NCI-H2029 treated with DMSO at 0.1 percent for 48 hours (cell line): ENCODE results near the gene CCDC12.
A peak's percentile ranks its signal among the peaks of the same experiment; 100 is the strongest.
"Not testable (repeated sequence)": the region's sequence is repeated elsewhere in the genome, so short reads cannot be mapped to it uniquely, and the experiment has no call there.

Source experiments
- DNase-seq: peaks from one replicate; lab custom pipeline; 2025; lab: John Stamatoyannopoulos, UW

Gene CCDC12

DNA sequence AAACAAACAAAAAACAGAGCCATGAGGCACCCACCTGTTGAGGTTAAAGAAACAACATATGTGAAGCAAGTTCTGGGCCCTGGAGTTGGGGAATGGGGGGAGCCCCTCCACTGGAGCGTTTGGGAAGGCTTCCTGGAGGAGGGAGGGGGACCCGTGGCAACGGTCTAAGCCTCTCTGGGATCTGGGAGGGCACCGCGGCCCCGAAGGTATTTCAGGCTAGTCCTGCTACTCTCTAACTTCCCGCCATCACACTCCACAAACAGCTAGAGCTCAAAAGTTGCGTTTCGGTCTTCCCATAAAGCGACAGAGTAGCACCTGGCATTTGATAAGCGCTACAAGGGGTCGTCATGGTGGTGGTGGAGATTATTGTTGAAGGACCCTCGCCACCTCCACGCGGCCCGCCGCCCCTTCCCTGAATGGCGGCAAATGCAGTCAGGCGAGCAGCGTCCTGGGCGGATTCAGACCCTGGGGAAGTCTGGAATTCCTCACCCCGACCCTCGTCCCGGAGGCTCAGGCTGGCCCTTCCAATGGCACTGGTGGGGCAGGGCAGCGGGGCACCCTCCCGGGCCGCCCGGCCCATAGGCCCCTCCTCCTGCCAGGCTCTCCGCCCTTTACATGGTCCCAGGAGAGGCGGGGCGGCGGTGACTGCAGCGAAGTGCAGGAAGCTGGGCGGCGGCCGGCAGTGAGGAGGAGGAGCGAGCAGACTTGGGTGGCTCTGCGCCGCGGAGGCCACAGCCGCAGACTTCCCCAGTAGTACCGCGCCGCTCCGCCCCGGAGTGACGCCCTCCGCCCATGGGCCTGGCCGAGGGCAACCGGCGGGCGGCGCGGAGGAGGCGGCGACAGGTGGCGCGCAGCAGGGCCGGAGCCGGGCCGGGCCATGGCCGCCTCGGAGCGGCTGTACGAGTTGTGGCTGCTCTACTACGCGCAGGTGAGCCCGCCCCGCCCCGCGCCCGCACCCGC, 2.7 kb upstream of the CCDC12 start, which contains the start of gene NBEAL2:
Gene NBEAL2 (plus strand): TSS at position 682 of the 960 bp plus-strand sequence. CDS start 196 bp downstream, at position 878.
- peak; percentile 79 for DNase-seq

DNA sequence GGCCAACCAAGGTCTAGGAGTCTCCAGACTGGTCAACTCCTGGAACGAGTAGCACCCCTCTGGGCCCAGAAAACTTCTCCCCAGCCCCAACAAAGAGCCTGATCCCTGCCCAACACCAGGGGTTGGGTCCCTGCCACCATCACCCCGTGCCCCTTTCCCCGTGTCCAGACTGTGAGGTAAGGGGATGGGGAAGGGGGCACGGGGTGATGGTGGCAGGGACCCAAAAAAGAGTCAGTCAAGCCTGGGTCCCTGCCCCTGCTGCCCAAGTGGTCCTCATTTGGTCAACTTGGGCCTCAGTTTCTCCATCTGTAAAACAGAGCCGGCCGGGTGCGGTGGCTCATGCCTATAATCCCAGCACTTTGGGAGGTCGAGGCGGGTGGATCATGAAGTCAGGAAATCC, 1.8 kb upstream of the CCDC12 start:
- DNase-seq = no peak

DNA sequence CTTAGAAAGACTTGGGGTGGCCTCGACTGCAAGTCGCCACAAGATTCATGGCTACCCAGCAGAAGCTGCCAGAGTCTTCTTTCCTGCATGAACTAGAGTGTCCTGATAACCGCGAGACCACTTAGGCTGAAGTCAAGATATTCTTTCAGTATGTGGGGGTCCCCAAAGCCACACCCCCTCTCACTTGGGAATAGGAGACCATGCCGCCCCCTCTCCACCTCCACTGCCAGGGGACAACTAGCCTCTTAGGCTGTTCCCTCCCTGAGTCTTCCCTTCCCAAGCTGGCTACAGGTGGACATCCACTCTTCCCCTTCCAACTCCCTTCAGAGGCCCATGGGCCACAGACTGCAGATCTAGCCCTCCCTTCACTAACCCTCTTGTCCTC, 1.3 kb upstream of the CCDC12 start:
- no peak for DNase-seq

DNA sequence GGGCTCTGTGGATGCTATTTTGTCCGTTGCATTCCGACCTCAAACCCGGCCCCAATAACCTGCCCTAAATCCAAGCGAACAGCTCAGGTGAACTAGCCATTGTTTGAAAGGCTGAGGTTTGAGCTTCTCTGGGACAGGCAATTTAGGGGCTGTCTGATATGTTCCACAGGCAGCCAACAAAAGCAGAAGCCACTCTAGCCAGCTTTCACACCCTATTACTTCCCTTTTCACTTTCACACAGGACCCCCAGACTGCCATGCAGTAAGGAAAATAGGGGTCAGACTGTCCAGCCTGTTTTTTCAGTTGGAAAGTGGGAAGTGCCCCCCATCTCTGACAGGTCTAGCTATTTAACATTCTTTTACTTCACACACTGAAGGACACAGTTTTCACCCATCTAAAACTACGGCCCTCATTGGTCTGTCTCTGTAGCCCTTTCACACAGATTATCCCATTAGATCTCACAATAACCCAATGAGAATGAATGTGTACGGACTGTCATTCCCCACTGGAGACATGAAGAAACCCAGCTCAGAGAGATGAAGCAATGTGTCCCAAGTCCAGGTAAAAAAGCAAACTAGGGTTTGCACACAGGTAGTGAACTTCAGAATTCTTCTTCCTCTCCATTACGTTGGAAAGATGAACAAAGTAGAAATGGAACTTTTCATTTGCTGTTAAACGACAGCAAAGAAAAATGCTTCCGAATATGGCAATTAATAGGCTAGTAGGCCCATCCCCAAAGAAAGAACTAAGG, 1.9 kb downstream of the CCDC12 start:
- DNase-seq = no peak

DNA sequence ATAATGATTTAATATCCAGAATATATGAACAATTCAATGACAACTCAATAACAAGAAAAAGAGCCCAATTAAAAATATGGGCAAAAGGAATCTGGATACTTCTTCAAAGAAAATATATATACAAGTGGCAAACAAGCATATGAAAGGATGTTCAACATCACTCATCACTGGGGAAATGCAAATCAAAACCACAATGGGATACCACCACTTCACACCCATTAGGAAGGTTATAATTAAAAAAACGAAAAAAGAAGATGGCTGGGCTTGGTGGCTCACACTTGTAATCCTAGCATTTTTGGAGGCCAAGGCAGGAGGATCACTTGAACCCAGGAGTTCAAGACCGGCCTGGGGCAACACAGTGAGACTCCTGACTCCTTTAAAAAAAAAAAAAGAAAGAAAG, 4.1 kb downstream of the CCDC12 start:
- no peak for DNase-seq

DNA sequence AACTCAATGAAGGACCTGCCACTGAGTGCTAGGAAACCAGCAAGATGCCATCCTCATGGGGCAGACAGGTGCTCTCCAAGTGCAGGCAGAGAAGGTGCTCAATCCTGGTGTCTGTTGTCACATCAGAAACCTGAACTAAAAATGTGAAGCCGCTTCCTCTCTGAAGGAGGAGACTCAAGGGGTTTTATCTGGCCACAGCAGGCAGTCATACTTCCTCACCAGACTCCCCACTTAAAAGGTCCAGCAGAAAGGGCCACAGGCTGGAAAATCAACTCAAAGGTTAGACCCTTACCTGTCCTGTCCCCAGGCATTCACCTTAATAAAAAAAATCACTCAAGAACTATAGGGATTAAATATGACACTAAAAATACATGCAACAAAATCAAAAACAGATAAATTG, 4.8 kb downstream of the CCDC12 start:
- DNase-seq = no peak

DNA sequence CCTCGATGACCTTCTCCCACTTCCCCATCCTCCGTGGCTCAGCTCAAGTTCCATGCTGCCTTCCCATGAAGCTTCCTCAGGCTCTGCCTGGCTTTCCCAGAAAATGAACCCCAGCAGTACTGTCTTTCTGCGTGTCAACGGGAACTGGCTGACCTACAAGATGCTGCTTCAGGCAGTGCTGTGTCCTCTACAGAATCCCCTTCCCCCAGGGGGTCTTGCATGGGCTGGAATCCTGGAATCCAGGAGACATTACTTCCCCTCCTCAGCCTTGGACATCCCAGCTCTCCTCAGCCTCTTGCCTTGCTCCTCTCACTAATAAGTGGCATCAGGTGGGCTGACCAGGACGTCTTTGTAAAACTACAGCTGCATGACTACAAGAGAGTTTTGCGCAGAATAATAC, 5.4 kb downstream of the CCDC12 start:
- DNase-seq = no peak

DNA sequence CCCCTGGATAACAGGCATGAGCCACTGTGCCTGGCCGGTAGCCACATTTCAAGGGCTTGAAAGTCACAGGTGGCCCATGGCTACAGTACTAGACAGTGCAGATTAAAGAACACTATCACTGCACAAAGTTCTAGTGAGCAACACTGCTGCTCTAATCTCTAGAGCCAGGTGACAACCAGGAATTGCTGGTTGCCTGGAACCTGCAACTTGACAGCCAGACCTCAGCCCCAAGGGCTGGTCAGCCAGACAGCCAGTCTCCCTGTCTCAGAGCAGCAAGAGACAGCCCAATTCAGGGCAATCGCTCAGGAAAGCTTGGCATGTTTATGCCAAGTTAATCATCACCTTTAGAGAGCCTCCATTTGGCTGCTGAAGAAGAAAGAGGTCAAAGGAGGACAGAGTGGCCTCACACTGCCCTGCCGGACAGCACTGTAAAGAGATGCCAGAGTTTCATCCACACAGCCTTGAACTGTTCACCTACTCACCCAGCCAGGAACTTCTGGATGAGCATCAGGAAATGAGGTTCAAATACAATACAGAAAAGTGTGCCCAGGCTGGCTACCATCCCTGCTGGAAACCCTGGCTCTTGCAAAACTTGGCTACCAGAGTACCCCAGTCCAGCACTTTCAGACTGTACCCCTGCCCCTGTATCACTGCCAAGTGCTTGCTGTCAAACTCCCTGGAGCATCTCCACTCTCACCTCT, 6.0 kb downstream of the CCDC12 start:
- no peak for DNase-seq

DNA sequence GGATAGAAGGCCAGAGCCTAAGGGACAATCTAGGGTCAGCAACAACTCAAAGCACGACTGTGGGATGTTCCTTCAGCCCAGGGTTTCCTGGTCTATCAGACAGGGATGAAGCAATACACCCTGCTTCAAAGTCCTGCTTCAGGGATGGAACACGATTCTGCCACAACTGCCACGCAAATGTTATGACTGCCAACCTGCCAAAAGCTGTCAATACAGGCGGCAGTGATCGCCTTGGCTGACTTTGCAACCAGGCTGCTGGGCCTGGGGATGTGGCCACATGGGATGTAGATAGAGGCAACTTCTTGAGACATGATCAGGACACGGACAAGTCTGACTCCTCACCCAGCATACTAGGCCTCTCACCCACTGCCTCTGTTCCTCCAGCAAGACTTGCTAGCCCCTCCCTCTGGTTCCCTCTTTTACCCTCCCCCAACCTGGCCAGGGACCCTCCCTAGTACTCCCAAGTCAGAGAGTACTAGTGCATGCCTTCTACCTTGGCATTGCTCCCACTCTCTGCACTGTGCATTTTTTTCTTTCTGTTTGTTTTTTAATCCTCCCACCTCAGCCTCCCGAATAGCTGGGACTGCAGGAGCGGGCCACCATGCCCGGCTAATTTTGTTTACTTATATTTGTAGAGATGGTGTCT, 7.6 kb downstream of the CCDC12 start:
- DNase-seq = no peak

DNA sequence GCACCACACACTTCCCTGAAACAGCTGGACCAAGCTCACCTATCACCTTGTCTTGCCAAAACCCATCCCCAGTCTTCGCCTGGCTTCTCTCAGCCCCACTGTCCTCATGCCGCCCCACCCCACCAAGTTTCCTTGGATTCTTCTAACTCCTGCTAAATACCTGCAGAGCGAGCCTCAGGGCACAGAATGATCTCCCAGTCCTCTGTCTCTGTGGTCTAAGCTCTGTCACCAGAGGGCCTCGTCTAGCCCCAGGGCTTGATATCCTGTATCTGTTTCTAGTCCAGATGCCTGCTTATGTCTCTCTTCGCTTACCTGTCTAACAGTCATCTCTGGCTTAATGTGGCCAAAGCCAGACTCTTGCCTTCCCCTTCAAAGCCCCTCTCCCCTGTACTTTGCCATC, 9.7 kb downstream of the CCDC12 start:
- no peak for DNase-seq

DNA sequence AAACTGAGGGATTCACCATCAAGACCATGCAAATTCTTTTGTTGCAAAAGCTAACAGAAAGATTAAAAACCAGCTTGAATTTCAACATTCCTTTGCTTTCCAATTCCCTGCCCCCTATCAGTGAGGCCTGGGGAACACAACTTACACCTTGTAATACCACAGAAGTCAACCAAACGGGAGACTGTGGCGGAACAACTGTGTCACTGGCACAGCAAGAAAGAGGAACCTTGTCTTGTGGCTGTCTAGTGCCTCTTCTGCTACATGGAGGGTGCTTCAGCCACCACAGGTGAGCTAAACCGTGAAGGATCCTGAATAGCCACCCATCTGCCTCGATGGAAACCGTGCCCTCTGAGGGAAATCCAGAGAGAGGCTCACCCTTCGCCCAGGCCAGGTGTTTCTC, 11.4 kb downstream of the CCDC12 start:
- no peak for DNase-seq

DNA sequence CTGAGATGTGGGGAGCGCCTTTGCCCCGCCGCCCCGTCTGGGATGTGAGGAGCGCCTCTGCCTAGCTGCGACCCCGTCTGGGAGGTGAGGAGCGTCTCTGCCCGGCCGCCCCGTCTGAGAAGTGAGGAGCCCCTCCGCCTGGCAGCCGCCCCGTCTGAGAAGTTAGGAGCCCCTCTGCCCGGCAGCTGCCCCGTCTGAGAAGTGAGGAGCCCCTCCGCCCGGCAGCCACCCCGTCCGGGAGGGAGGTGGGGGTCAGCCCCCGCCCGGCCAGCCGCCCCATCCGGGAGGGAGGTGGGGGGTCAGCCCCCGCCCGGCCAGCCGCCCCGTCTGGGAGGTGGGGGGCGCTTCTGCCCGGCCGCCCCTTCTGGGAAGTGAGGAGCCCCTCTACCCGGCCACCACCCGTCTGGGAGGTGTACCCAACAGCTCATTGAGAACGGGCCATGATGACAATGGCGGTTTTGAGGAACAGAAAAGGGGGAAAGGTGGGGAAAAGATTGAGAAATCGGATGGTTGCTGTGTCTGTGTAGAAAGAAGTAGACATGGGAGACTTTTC, 12.4 kb downstream of the CCDC12 start:
- DNase-seq = not testable (repeated sequence)

DNA sequence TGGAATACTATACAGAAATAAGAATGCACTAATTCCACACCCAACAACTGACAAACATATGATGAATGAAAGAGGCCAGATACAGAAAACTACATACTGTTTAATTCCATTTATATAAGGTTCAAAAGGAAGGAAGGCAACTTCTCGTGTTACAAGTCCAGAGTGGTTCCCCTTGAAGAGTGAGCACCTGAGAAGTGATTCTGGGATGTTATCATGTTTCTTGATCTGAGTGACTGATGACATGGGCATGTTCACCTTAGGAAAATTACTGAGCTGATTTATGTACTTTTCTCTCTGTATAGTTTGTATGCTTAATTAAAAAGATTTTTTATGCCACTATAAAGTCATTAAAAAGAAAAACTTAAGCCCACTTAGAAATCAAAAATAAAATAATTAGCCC, 13.6 kb downstream of the CCDC12 start:
- DNase-seq = no peak

DNA sequence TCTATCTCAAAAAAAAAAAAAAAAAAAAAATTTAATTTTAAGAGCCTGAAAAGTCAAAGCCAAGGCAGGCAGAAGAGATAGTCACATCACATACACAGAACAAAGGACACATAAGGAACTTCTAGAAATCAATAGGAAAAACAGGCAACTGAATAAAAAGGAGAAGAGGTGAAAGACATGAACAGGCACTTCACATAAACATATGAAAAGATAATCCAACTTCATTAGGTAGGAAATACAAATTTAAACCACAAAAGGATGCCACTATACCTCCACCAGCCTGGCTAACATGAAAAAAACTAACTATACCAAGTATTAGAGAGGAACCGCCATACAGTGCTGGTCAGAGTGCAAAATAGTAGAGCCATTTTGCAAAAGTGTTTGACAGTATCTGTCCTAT, 14.1 kb downstream of the CCDC12 start:
- no peak for DNase-seq

DNA sequence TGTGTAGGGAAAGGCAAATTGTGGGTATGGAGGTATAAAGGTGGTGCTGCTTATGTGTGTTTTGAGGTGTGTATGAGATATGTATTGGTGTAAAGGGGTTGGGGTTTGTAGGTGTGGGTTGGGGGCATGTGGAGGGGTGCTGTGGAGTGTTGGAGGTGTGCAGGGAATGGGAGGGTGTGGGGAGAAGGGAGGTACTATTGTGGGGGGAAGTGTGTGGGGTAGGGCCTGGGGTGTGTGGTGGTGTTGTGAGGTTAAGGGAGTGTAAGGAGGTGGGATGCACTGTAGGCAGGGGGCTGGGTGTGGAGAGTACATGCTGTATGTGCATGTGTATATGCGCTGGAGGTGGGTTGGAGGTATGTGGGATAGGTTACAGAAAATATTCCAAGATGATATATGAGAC, 15.7 kb downstream of the CCDC12 start:
- no peak for DNase-seq

DNA sequence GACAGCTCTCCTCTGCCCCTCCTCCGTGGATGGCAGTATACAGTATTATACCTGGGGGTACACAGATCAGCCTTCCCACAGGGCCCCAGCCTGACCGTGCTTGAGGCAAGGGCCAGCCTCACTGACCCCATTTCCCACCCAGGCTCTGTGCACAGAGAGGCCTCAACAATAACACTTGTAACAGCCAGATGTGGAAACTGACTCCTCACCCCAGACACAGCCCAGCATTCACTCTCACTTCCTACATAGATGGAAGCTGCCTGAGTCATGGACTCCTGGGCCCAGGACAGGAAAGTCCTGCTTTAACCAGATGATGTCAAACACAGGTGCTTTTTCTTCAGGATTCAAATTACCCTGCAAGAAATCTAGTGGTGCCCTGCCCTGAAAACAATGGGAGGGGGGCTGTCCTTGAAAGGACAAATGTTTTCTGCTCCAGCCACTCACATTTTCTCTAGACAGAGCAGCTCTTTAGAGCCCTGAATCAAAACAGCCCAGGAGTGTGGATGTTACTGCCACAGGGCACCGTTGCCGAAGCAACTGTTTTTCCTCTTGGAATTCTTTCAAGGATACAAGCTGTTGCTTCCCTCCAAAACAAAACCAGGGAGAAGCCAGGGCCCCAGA, 16.4 kb downstream of the CCDC12 start:
- DNase-seq = no peak

DNA sequence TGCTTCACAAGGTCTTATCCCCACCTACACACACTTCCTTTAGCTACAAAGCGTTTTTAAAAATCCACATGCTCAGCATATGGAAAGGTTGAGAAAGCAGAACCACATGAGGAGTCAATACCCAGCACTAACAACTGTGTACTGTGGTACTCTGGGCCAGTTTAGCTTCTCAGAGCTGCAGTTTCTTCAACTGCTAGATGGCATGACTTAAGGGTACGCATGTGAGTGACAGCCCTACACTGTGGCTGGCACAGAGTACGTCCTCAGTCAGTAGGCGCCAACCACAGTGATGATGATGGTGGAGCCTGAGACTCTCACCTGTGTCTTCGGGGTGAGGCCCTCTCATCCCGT, 17.4 kb downstream of the CCDC12 start:
- DNase-seq = no peak

DNA sequence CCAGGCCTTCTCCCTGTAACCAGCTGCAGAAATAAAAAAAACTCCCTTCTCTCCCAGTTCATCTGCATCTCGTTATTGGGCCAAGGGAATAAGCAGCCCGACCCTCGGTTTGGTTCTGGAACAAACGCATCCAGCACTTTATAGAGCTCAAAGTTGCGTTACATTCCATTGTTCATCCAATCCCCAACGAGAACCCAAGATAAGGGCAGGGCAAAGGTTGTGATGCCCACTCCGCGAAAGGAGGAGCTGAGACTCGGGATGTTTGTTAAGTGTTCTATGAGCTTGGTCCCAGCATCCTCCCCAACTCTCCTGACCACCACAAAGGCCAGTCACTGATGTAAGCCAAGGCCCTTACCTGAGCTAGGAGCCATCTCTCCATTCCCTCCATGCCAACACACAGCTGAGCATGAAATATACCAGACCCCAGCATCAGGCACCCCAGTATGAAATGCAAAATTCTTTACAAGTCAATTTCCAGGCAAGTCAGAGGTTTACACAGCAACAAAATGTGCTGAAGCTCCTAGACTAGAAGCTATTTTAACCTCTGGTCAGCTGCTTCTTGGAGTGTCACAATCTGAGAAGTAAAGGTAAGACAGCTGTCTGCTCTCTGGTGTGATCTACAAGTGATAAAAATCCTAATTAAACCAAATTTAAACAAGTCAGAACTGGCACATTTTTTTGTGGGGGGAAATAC, 17.9 kb downstream of the CCDC12 start:
- DNase-seq = no peak

DNA sequence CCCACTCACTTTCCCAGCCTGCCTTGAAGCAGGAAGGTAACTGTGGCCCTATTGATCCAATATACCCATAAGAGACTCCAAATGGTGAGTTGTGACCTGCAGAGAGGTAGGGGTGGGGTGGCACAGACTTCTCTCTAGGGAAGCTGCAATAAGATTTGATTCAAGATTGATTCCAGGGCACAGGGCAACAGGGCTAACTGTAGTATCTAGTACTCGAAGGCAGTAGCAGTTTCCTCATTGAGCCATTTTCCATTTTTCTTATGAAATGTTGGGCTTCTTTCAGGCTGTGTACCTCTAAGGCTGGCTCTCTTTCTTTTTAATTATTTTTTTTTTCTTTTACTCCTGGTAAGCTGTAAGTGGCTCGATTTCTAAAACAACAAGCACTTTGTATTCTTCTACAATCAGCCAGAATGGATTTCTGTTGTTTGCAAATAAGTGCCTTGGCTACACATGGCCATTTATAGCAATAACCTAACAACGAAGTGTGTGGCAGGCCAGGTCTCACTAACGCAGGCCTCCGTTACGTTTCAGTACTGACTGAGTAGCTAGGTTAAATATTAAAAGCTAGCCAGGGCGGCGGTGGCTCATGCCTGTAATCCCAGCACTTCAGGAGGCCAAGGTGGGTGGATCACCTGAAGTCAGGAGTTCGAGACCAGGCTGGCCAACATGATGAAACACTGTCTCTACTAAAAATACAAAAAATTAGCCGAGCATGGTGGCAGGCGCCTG, 19.3 kb downstream of the CCDC12 start:
- DNase-seq = no peak

DNA sequence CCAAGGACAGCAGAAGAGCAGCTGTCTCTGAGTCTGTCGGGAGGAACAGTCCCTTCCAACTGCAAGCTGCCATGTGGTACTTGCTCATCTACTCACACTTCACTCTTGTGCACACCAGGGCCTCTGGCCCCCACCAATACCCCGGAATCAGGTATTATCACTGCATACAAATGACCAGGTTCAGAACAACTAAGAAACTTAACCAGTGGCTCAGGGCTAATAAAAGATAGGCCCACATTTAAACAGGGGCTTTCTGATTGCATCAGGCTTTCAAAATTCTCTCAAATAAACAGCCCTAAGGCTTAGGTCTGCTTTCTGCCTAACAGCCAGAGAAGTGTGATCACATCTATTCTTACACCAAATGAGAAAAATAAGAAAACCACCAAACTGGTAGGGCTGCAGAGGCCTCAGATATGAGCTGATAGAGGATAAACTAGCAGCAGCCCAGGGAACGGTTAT, 20.7 kb downstream of the CCDC12 start:
- DNase-seq = no peak
